GM23338 (cell line): ENCODE data around the gene PRSS23. TPM values are rescaled to one million over a fixed set of nuclear protein-coding genes. Genes with fewer than 3 reads are reported as not detected.

ENCODE experiments used
- ATAC-seq: fragments of 200-7000 bp; cut with Tn5 transposase; 3 replicates; pipeline ENCODE4 v1.9.1; 2020
- DNase-seq: peaks from one replicate; pipeline ENCODE4 v3.0.0-alpha.2; 2015; ENCODE audit warnings: low spot score
- H2AFZ ChIP-seq: fragments of 200-600 bp; sonication (generic); 2 replicates; pipeline ENCODE4 v1.8.0; 2016; ENCODE audit warnings: antibody characterized with exemption, mild to moderate bottlenecking, moderate library complexity
- H3F3A ChIP-seq: fragments of 200-600 bp; sonication (generic); replicated peaks from 2 replicates; pipeline ENCODE4 v1.8.0; 2017; ENCODE audit warnings: antibody characterized with exemption, mixed run types, low read depth
- H3K27ac ChIP-seq: fragments of 200-600 bp; sonication (generic); 2 replicates; pipeline ENCODE4 v1.6.1; 2016; ENCODE audit warnings: low read depth
- H3K27me3 ChIP-seq: fragments of 200-600 bp; sonication (generic); 2 replicates; pipeline ENCODE4 v1.8.0; 2016; ENCODE audit warnings: mild to moderate bottlenecking, mixed run types, moderate library complexity; ENCODE audit not compliant: insufficient read depth
- H3K36me3 ChIP-seq: fragments of 200-600 bp; sonication (generic); 2 replicates; pipeline ENCODE4 v1.8.0; 2016; ENCODE audit warnings: mild to moderate bottlenecking; ENCODE audit not compliant: insufficient read depth
- H3K4me1 ChIP-seq: fragments of 200-600 bp; sonication (generic); 2 replicates; pipeline ENCODE4 v1.8.0; 2016; ENCODE audit warnings: mild to moderate bottlenecking, moderate library complexity; ENCODE audit not compliant: insufficient read depth
- H3K4me2 ChIP-seq: fragments of 200-600 bp; sonication (generic); 2 replicates; pipeline ENCODE4 v1.7.1; 2017; ENCODE audit warnings: mixed run types
- H3K4me3 ChIP-seq: fragments of 200-600 bp; sonication (generic); 2 replicates; pipeline ENCODE4 v1.6.1; 2016; ENCODE audit warnings: mixed run types
- H3K79me2 ChIP-seq: fragments of 200-600 bp; sonication (generic); replicated peaks from 2 replicates; pipeline ENCODE4 v1.8.0; 2017; ENCODE audit warnings: mild to moderate bottlenecking; ENCODE audit not compliant: insufficient read depth
- H3K9me2 ChIP-seq: fragments of 200-600 bp; sonication (generic); 2 replicates; pipeline ENCODE4 v1.8.0; 2017; ENCODE audit not compliant: insufficient read depth
- H4K20me1 ChIP-seq: fragments of 200-600 bp; sonication (generic); replicated peaks from 2 replicates; pipeline ENCODE4 v1.8.0; 2017; ENCODE audit warnings: mild to moderate bottlenecking; ENCODE audit not compliant: insufficient read depth
- H3K27ac Mint-ChIP-seq: 2 replicates; pipeline ENCODE4 v1.8.0; 2020; ENCODE audit warnings: inconsistent platforms, mild to moderate bottlenecking, moderate library complexity, mixed read lengths
- H3K27me3 Mint-ChIP-seq: 3 replicates; pipeline ENCODE4 v1.8.0; 2022; ENCODE audit warnings: low read depth, mild to moderate bottlenecking, moderate library complexity, mixed read lengths, inconsistent platforms; ENCODE audit not compliant: insufficient read depth, poor library complexity
- H3K36me3 Mint-ChIP-seq: 3 replicates; pipeline ENCODE4 v1.8.0; 2021; ENCODE audit warnings: low read depth, mild to moderate bottlenecking, inconsistent platforms, moderate library complexity, mixed read lengths
- H3K4me1 Mint-ChIP-seq: 3 replicates; pipeline ENCODE4 v1.8.0; 2020; ENCODE audit warnings: mild to moderate bottlenecking, inconsistent platforms, mixed read lengths
- H3K4me3 Mint-ChIP-seq: 3 replicates; pipeline ENCODE4 v1.8.0; 2021; ENCODE audit warnings: moderate library complexity, mild to moderate bottlenecking, inconsistent platforms, mixed read lengths
- H3K9me3 Mint-ChIP-seq: 3 replicates; pipeline ENCODE4 v1.8.0; 2020; ENCODE audit warnings: moderate library complexity, mild to moderate bottlenecking, inconsistent platforms, mixed read lengths
- CREB1 ChIP-seq: fragments of 250-450 bp; sonication (Bioruptor Pico); IDR thresholded peaks from 2 replicates; pipeline ENCODE4 v1.5.0; 2020; ENCODE audit warnings: low read depth, mild to moderate bottlenecking, moderate library complexity
- ETS1 ChIP-seq: IDR thresholded peaks from 2 replicates; pipeline ENCODE4 v1.6.1; 2016; ENCODE audit warnings: antibody characterized with exemption
- NANOG ChIP-seq: IDR thresholded peaks from 2 replicates; pipeline ENCODE4 v1.6.1; 2016; ENCODE audit warnings: antibody characterized with exemption, borderline replicate concordance
- STAT1 ChIP-seq: IDR thresholded peaks from one replicate; pipeline ENCODE4 v1.6.1; 2016; ENCODE audit warnings: antibody characterized with exemption; ENCODE audit not compliant: unreplicated experiment
- ZNF114 ChIP-seq: fragments of 250-450 bp; sonication (Bioruptor Pico); IDR thresholded peaks from 2 replicates; pipeline ENCODE4 v1.5.0; 2020; ENCODE audit warnings: mild to moderate bottlenecking, moderate library complexity
- ZNF331 ChIP-seq: fragments of 250-450 bp; sonication (Bioruptor Pico); IDR thresholded peaks from 2 replicates; pipeline ENCODE4 v1.5.0; 2020; ENCODE audit warnings: low read depth, mild to moderate bottlenecking, moderate library complexity
- polyA plus RNA-seq: library from polyadenylated mRNA; unstranded; fragments of >200 nt; fragmentation: Nextera tagmentation; extraction: Ambion mirVana; gene quantifications from 2 replicates; pipeline ENCODE4 v1.2.1, GENCODE V29; 2016
- total RNA-seq: library from RNA; depleted of rRNA; stranded (reverse); fragments of >200 nt; shearing (Covaris generic); gene quantifications from 2 replicates; pipeline ENCODE4 v1.2.3, GENCODE V29; 2014
- TF ChIP-seq, protein P1 (sequence below): fragments of 250-450 bp; sonication (Bioruptor Pico); IDR thresholded peaks from 2 replicates; pipeline ENCODE4 v1.5.0; 2020; ENCODE audit warnings: mild to moderate bottlenecking, moderate library complexity

The PRSS23 gene
- total and polyA plus RNA-seq, 2 experiments from 2014 or later, result 3.9 to 4.7 TPM

- Histone ChIP-seq H3K9me2 (no peaks in the 10 kb centered on the region), H2AFZ (no peak overlapping the region), H3F3A (no peaks in the 10 kb centered on the region), H3K4me3 (no peak overlapping the region), H3K4me1 (peaks cover 9% of the 10 kb centered on the region), H3K79me2 (no peaks in the 10 kb centered on the region), H3K27me3 (peaks cover 29% of the 10 kb centered on the region), H3K4me2 (no peak overlapping the region), H4K20me1 (no peaks in the 10 kb centered on the region), H3K27ac (no peak overlapping the region), H3K36me3 (no peaks in the 10 kb centered on the region)
- Mint-ChIP-seq H3K27ac (no peak overlapping the region), H3K4me1 (peaks cover 3% of the 10 kb centered on the region; the same call in 2 of the 3 replicates), H3K4me3 (no peak overlapping the region), H3K9me3 (no peaks in the 10 kb centered on the region), H3K27me3 (peaks cover 7% of the 10 kb centered on the region), H3K36me3 (no peaks in the 10 kb centered on the region)
- no peak for ATAC-seq
- DNase-seq, result no peak
- TF ChIP-seq ZNF114 (CRISPR knock-in tag), result no peak
- no peak for TF ChIP-seq NANOG
- TF ChIP-seq ETS1, result no peak
- TF ChIP-seq, protein P1, sequence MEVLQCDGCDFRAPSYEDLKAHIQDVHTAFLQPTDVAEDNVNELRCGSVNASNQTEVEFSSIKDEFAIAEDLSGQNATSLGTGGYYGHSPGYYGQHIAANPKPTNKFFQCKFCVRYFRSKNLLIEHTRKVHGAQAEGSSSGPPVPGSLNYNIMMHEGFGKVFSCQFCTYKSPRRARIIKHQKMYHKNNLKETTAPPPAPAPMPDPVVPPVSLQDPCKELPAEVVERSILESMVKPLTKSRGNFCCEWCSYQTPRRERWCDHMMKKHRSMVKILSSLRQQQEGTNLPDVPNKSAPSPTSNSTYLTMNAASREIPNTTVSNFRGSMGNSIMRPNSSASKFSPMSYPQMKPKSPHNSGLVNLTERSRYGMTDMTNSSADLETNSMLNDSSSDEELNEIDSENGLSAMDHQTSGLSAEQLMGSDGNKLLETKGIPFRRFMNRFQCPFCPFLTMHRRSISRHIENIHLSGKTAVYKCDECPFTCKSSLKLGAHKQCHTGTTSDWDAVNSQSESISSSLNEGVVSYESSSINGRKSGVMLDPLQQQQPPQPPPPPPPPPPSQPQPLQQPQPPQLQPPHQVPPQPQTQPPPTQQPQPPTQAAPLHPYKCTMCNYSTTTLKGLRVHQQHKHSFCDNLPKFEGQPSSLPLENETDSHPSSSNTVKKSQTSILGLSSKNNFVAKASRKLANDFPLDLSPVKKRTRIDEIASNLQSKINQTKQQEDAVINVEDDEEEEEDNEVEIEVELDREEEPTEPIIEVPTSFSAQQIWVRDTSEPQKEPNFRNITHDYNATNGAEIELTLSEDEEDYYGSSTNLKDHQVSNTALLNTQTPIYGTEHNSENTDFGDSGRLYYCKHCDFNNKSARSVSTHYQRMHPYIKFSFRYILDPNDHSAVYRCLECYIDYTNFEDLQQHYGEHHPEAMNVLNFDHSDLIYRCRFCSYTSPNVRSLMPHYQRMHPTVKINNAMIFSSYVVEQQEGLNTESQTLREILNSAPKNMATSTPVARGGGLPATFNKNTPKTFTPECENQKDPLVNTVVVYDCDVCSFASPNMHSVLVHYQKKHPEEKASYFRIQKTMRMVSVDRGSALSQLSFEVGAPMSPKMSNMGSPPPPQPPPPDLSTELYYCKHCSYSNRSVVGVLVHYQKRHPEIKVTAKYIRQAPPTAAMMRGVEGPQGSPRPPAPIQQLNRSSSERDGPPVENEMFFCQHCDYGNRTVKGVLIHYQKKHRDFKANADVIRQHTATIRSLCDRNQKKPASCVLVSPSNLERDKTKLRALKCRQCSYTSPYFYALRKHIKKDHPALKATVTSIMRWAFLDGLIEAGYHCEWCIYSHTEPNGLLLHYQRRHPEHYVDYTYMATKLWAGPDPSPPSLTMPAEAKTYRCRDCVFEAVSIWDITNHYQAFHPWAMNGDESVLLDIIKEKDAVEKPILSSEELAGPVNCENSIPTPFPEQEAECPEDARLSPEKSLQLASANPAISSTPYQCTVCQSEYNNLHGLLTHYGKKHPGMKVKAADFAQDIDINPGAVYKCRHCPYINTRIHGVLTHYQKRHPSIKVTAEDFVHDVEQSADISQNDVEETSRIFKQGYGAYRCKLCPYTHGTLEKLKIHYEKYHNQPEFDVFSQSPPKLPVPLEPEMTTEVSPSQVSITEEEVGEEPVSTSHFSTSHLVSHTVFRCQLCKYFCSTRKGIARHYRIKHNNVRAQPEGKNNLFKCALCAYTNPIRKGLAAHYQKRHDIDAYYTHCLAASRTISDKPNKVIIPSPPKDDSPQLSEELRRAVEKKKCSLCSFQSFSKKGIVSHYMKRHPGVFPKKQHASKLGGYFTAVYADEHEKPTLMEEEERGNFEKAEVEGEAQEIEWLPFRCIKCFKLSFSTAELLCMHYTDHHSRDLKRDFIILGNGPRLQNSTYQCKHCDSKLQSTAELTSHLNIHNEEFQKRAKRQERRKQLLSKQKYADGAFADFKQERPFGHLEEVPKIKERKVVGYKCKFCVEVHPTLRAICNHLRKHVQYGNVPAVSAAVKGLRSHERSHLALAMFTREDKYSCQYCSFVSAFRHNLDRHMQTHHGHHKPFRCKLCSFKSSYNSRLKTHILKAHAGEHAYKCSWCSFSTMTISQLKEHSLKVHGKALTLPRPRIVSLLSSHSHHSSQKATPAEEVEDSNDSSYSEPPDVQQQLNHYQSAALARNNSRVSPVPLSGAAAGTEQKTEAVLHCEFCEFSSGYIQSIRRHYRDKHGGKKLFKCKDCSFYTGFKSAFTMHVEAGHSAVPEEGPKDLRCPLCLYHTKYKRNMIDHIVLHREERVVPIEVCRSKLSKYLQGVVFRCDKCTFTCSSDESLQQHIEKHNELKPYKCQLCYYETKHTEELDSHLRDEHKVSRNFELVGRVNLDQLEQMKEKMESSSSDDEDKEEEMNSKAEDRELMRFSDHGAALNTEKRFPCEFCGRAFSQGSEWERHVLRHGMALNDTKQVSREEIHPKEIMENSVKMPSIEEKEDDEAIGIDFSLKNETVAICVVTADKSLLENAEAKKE (CRISPR knock-in tag), result no peak
- no peak for TF ChIP-seq CREB1 (CRISPR knock-in tag)
- TF ChIP-seq ZNF331, result no peak
- no peak for TF ChIP-seq STAT1
Measured at GRCh38 chr11:86795511-86795910, 4.8 kb upstream of the PRSS23 start.
